GM19372 (cell line): ENCODE data around the gene STX17.
"Not testable (repeated sequence)": the region's sequence is repeated elsewhere in the genome, so short reads cannot be mapped to it uniquely, and the experiment has no call there.

ENCODE experiments used
- ATAC-seq: cut with Tn5 transposase; IDR thresholded peaks from one replicate; pipeline ENCODE4 v1.9.1; 2021; ENCODE audit warnings: mild to moderate bottlenecking, low read depth, moderate library complexity; ENCODE audit not compliant: unreplicated experiment

The STX17 gene

GRCh38 chr9:99966716-99967115 lies 60.3 kb downstream of the STX17 start:
- ATAC-seq: no peak

GRCh38 chr9:99967457-99967856 lies 61.0 kb downstream of the STX17 start:
- ATAC-seq: no peak

GRCh38 chr9:99970481-99970880 lies 64.0 kb downstream of the STX17 start:
- no peak for ATAC-seq

- no peak for ATAC-seq
Measured at GRCh38 chr9:99971410-99971809, 65.0 kb downstream of the STX17 start.

GRCh38 chr9:99973455-99973854 lies 67.0 kb downstream of the STX17 start:
- no peak for ATAC-seq

- ATAC-seq: no peak
Measured at GRCh38 chr9:99977033-99977792, 70.8 kb downstream of the STX17 start.

GRCh38 chr9:99978221-99978620 lies 71.8 kb downstream of the STX17 start:
- no peak for ATAC-seq

GRCh38 chr9:99980598-99980997 lies 74.1 kb downstream of the STX17 start:
- no peak for ATAC-seq

- no peak for ATAC-seq
Measured at GRCh38 chr9:99986642-99987041, 80.2 kb downstream of the STX17 start.

- ATAC-seq: not testable (repeated sequence)
Measured at GRCh38 chr9:99990508-99990907, 84.1 kb downstream of the STX17 start.

GRCh38 chr9:99998266-99998665 lies 91.8 kb downstream of the STX17 start:
- ATAC-seq: no peak

GRCh38 chr9:99998866-99999265 lies 92.4 kb downstream of the STX17 start:
- no peak for ATAC-seq

- no peak for ATAC-seq
Measured at GRCh38 chr9:99999797-100000196, 93.3 kb downstream of the STX17 start.

GRCh38 chr9:100011062-100011681 lies 104.7 kb downstream of the STX17 start:
- no peak for ATAC-seq

GRCh38 chr9:100012279-100012678 lies 105.8 kb downstream of the STX17 start:
- no peak for ATAC-seq

- ATAC-seq: no peak
Measured at GRCh38 chr9:100013573-100013972, 107.1 kb downstream of the STX17 start.

GRCh38 chr9:100014846-100015245 lies 108.4 kb downstream of the STX17 start:
- ATAC-seq: no peak

GRCh38 chr9:100019541-100019940 lies 113.1 kb downstream of the STX17 start:
- no peak for ATAC-seq
